GM12864 (cell line): Measurements from ENCODE around the gene SMG5.
A peak's percentile ranks its signal among the peaks of the same experiment; 100 is the strongest.

Experiments
- DNase-seq: peaks from one replicate; pipeline ENCODE4 v3.0.0-alpha.2; 2011; ENCODE audit warnings: low read depth
- H3K4me3 ChIP-seq: 2 replicates; pipeline ENCODE4 v1.5.1; 2011; ENCODE audit warnings: mild to moderate bottlenecking, low read depth, low read length, control low read depth
- CTCF ChIP-seq: IDR thresholded peaks from 2 replicates; pipeline ENCODE4 v1.5.1; 2011; ENCODE audit warnings: low read depth, mild to moderate bottlenecking, moderate library complexity, low read length, control low read depth, inconsistent platforms; ENCODE audit errors: missing control alignments

SMG5 gene

GRCh38 chr1:156305215-156305614 lies 22.6 kb upstream of the SMG5 start:
- no peak for DNase-seq
- TF ChIP-seq CTCF = no peak
- no peak overlapping the region for H3K4me3 ChIP-seq

GRCh38 chr1:156303241-156303640 lies 20.6 kb upstream of the SMG5 start:
- no peak for TF ChIP-seq CTCF
- DNase-seq = no peak
- no peak overlapping the region for H3K4me3 ChIP-seq

GRCh38 chr1:156298852-156299357 lies 16.3 kb upstream of the SMG5 start, which contains the start of gene VHLL:
VHLL (minus strand) TSS chr1:156299307; CDS start chr1:156299189, 118 bp downstream.
- H3K4me3 ChIP-seq = no peak within 1 kb of the TSS
- DNase-seq = no peak
- TF ChIP-seq CTCF = no peak

GRCh38 chr1:156295391-156295947 lies 12.8 kb upstream of the SMG5 start, which contains the start of gene GLMP:
GLMP (minus strand) TSS chr1:156295679; CDS start chr1:156295645, 34 bp downstream.
- no peak for DNase-seq
- peak within 1 kb of the TSS; percentile 65 for H3K4me3 ChIP-seq
- no peak for TF ChIP-seq CTCF

- no peak for TF ChIP-seq CTCF
- DNase-seq = no peak
- no peak overlapping the region for H3K4me3 ChIP-seq
Observed at GRCh38 chr1:156293895-156294294, 11.3 kb upstream of the SMG5 start.

- TF ChIP-seq CTCF = no peak
- no peak for DNase-seq
- no peak overlapping the region for H3K4me3 ChIP-seq
Observed at GRCh38 chr1:156293098-156293434, 10.4 kb upstream of the SMG5 start.

GRCh38 chr1:156291226-156292061 lies 8.8 kb upstream of the SMG5 start:
- DNase-seq = no peak
- H3K4me3 ChIP-seq = no peak overlapping the region
- TF ChIP-seq CTCF = no peak
